Parathyroid adenoma (tissue), 2 donors: ENCODE results near the gene CCDC92B.

ENCODE experiments used
- H2AFZ ChIP-seq: fragments of 300-600 bp; sonication (generic); one replicate; pipeline ENCODE4 v1.7.0; 2017; ENCODE audit warnings: antibody characterized with exemption, mild to moderate bottlenecking
- H3K27ac ChIP-seq: fragments of 300-600 bp; sonication (generic); one replicate; pipeline ENCODE4 v1.7.0; 2017
- H3K27me3 ChIP-seq: fragments of 300-600 bp; sonication (generic); one replicate; pipeline ENCODE4 v1.7.0; 2017; ENCODE audit warnings: low read length; ENCODE audit not compliant: control insufficient read depth, insufficient read depth
- H3K36me3 ChIP-seq: fragments of 300-600 bp; sonication (generic); one replicate; pipeline ENCODE4 v1.7.0; 2017; ENCODE audit warnings: low read length; ENCODE audit not compliant: control insufficient read depth, insufficient read depth
- H3K4me1 ChIP-seq: fragments of 300-600 bp; sonication (generic); one replicate; pipeline ENCODE4 v1.7.0; 2017; ENCODE audit warnings: control low read depth
- H3K4me2 ChIP-seq: fragments of 300-600 bp; sonication (generic); one replicate; pipeline ENCODE4 v1.7.0; 2017; ENCODE audit warnings: low read length
- H3K4me3 ChIP-seq: fragments of 300-600 bp; sonication (generic); one replicate; pipeline ENCODE4 v1.7.0; 2017; ENCODE audit warnings: low read depth, low read length
- H3K79me2 ChIP-seq: fragments of 300-600 bp; sonication (generic); one replicate; pipeline ENCODE4 v1.7.0; 2017; ENCODE audit warnings: control low read depth
- H3K9ac ChIP-seq: fragments of 300-600 bp; sonication (generic); one replicate; pipeline ENCODE4 v1.7.0; 2017; ENCODE audit warnings: mild to moderate bottlenecking
- H3K9me3 ChIP-seq: fragments of 300-600 bp; sonication (generic); one replicate; pipeline ENCODE4 v1.7.0; 2017; ENCODE audit warnings: low read length; ENCODE audit not compliant: control insufficient read depth
- CTCF ChIP-seq: fragments of 300-600 bp; sonication (generic); IDR thresholded peaks from one replicate; pipeline ENCODE4 v1.7.0; 2017; ENCODE audit warnings: antibody characterized with exemption, mild to moderate bottlenecking
- donor health status: primary hyperparathyroidism.

CCDC92B gene

GRCh38 chr17:2731807-2732206, 17.6 kb downstream of the CCDC92B start:
- H3K4me1 ChIP-seq = no peaks in the 10 kb centered on the region

GRCh38 chr17:2730764-2731353, 18.6 kb downstream of the CCDC92B start:
- Histone ChIP-seq H3K9ac (no peak overlapping the region), H3K27ac (no peak overlapping the region), H3K79me2 (no peaks in the 10 kb centered on the region), H3K36me3 (no peaks in the 10 kb centered on the region), H3K4me1 (no peaks in the 10 kb centered on the region), H3K9me3 (no peaks in the 10 kb centered on the region), H3K27me3 (no peaks in the 10 kb centered on the region), H3K4me3 (no peak overlapping the region), H2AFZ (no peak overlapping the region), H3K4me2 (no peak overlapping the region)
- TF ChIP-seq CTCF = no peak

More at GRCh38 chr17:2731807-2732206, 17.6 kb downstream of the CCDC92B start:
- Histone ChIP-seq H3K4me3 (no peak overlapping the region), H3K27ac (no peak overlapping the region), H3K9ac (no peak overlapping the region), H3K36me3 (no peaks in the 10 kb centered on the region), H2AFZ (no peak overlapping the region), H3K27me3 (no peaks in the 10 kb centered on the region), H3K79me2 (no peaks in the 10 kb centered on the region), H3K4me2 (no peak overlapping the region), H3K9me3 (no peaks in the 10 kb centered on the region)
- no peak for TF ChIP-seq CTCF

DNA sequence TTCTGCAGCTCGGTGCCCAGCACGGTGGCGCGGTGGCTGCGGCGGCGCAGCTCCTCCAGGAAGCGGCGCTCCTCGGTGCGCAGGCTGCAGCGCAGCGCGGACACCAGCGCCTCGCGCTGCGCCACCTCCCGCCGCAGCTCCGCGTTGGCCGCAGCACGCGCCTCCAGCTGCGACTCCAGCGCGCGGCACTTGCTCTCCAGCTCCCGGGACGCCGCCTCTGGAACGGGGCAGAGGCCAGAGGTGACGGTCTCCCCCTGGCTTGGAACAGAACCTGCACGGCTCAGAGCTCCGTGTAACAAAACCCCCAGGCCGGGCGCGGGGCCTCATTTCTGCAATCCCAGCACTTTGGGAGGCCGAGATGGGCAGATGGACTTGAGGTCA, 24.7 kb downstream of the CCDC92B start:
- H3K4me1 ChIP-seq = no peaks in the 10 kb centered on the region
- no peaks in the 10 kb centered on the region for H3K9me3 ChIP-seq
- no peak overlapping the region for H3K4me3 ChIP-seq

GRCh38 chr17:2723997-2724783, 25.3 kb downstream of the CCDC92B start:
- no peaks in the 10 kb centered on the region for H3K36me3 ChIP-seq
- no peak for TF ChIP-seq CTCF
- H2AFZ ChIP-seq = no peak overlapping the region
- peak overlapping the region; percentile 47 for H3K4me2 ChIP-seq
- H3K9ac ChIP-seq = no peak overlapping the region
- no peaks in the 10 kb centered on the region for H3K4me1 ChIP-seq
- H3K27me3 ChIP-seq = no peaks in the 10 kb centered on the region
- H3K4me3 ChIP-seq = no peak overlapping the region
- no peaks in the 10 kb centered on the region for H3K79me2 ChIP-seq
- H3K27ac ChIP-seq = no peak overlapping the region
- no peaks in the 10 kb centered on the region for H3K9me3 ChIP-seq

More for the DNA sequence above, 24.7 kb downstream of the CCDC92B start:
- H3K79me2 ChIP-seq = no peaks in the 10 kb centered on the region
- H3K27me3 ChIP-seq = no peaks in the 10 kb centered on the region
- no peak overlapping the region for H3K9ac ChIP-seq
- no peak for TF ChIP-seq CTCF
- peak overlapping the region; percentile 28 for H3K4me2 ChIP-seq
- H2AFZ ChIP-seq = no peak overlapping the region
- H3K36me3 ChIP-seq = no peaks in the 10 kb centered on the region
- no peak overlapping the region for H3K27ac ChIP-seq
